ENCODE measurements around the gene DUOX2.

The DUOX2 gene

DNA sequence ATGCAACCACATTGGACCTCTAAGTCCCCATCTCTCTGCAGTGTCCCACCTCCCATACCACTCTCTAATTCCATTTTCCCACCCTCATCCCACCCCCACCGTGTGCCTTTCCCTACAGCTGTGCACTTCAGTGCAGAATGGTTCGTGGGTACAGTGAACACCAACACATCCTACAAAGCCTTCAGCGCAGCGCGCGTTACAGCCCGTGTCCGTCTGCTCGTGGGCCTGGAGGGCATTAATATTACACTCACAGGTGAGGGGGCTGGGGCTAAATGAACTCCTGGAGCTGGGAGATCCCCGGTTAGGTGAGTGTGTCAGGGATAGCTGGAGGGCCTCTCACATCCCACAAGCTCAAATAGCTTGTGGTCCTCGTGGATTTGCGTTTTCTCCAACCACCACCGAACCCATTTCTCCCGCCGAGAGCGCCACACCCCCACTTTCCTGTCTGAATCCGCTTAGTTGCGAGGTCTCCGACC is 2.1 kb upstream of the DUOX2 start (continued):
- TF ChIP-seq ZNF112 (tag by site-specific recombination; IDR thresholded peaks at IDR 0.05) (no peak), HOXC10 (CRISPR knock-in tag; IDR thresholded peaks at IDR 0.05) (no peak), BCL11A (tag by site-specific recombination; IDR thresholded peaks at IDR 0.05; ENCODE audit: low read depth) (no peak)
- TF ChIP-seq, protein P1, sequence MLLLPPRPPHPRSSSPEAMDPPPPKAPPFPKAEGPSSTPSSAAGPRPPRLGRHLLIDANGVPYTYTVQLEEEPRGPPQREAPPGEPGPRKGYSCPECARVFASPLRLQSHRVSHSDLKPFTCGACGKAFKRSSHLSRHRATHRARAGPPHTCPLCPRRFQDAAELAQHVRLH (tag by site-specific recombination; IDR thresholded peaks at IDR 0.05), result no peak
- TF ChIP-seq, protein P2, sequence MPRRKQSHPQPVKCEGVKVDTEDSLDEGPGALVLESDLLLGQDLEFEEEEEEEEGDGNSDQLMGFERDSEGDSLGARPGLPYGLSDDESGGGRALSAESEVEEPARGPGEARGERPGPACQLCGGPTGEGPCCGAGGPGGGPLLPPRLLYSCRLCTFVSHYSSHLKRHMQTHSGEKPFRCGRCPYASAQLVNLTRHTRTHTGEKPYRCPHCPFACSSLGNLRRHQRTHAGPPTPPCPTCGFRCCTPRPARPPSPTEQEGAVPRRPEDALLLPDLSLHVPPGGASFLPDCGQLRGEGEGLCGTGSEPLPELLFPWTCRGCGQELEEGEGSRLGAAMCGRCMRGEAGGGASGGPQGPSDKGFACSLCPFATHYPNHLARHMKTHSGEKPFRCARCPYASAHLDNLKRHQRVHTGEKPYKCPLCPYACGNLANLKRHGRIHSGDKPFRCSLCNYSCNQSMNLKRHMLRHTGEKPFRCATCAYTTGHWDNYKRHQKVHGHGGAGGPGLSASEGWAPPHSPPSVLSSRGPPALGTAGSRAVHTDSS (tag by site-specific recombination; IDR thresholded peaks at IDR 0.05), result no peak
- TF ChIP-seq, protein P3, sequence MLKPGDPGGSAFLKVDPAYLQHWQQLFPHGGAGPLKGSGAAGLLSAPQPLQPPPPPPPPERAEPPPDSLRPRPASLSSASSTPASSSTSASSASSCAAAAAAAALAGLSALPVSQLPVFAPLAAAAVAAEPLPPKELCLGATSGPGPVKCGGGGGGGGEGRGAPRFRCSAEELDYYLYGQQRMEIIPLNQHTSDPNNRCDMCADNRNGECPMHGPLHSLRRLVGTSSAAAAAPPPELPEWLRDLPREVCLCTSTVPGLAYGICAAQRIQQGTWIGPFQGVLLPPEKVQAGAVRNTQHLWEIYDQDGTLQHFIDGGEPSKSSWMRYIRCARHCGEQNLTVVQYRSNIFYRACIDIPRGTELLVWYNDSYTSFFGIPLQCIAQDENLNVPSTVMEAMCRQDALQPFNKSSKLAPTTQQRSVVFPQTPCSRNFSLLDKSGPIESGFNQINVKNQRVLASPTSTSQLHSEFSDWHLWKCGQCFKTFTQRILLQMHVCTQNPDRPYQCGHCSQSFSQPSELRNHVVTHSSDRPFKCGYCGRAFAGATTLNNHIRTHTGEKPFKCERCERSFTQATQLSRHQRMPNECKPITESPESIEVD (tag by site-specific recombination; IDR thresholded peaks at IDR 0.05), result no peak
- TF ChIP-seq, protein P4, sequence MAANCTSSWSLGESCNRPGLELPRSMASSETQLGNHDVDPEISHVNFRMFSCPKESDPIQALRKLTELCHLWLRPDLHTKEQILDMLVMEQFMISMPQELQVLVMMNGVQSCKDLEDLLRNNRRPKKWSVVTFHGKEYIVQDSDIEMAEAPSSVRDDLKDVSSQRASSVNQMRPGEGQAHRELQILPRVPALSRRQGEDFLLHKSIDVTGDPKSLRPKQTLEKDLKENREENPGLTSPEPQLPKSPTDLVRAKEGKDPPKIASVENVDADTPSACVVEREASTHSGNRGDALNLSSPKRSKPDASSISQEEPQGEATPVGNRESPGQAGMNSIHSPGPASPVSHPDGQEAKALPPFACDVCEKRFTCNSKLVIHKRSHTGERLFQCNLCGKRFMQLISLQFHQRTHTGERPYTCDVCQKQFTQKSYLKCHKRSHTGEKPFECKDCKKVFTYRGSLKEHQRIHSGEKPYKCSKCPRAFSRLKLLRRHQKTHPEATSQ (tag by site-specific recombination; IDR thresholded peaks at IDR 0.05), result no peak
- TF ChIP-seq, protein P5, sequence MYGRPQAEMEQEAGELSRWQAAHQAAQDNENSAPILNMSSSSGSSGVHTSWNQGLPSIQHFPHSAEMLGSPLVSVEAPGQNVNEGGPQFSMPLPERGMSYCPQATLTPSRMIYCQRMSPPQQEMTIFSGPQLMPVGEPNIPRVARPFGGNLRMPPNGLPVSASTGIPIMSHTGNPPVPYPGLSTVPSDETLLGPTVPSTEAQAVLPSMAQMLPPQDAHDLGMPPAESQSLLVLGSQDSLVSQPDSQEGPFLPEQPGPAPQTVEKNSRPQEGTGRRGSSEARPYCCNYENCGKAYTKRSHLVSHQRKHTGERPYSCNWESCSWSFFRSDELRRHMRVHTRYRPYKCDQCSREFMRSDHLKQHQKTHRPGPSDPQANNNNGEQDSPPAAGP (tag by site-specific recombination; IDR thresholded peaks at IDR 0.05), result no peak

DNA sequence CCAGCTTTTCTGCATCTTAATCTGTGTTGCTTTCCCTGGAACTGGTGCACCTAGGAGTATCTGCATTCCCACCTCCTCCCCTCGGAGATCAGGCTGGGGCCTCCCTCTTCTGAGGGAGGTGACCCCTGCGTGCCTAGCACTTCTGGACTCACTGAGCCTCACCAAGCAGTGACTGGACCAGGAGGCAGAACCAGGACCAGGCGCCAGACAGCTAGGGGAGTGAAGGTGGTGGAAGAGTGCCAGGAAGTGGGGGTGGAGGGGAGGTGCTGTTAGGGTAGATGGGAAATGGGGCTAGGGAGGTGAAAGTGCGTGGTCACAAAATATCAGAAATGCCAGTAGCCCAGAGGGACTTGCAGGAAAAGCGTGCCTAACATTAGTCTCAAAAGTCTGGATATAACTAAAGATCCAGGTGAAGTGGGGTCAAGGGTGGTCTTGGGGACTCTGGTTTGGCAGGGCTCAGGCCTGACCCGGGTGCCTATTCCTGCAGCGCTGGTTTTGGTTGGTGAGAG is 1.4 kb upstream of the DUOX2 start:
- ChIA-PET POLR2A (no interaction called here), CTCF (interaction anchor here (1.4 kb wide), 1 partner anchor 11 kb away, joined by 3 read pairs; no protein-coding TSS in a partner anchor)
- Histone ChIP-seq H3K9me3 (ENCODE audit: control insufficient read depth, insufficient read depth, low read depth, low read length) (no peaks in the 10 kb centered on the region), H3K4me1 (ENCODE audit: control insufficient read depth, insufficient read depth, low read length) (no peaks in the 10 kb centered on the region), H3K36me3 (ENCODE audit: control insufficient read depth in 2 of 2, insufficient read depth in 1 of 2, low read length in 2 of 2) (no peaks in the 10 kb centered on the region), H3K27ac (ENCODE audit: extremely low read depth, low read depth, low read length) (no peak overlapping the region), H3K4me3 (ENCODE audit: low read depth, low read length) (no peak overlapping the region)
- TF ChIP-seq, protein P6, sequence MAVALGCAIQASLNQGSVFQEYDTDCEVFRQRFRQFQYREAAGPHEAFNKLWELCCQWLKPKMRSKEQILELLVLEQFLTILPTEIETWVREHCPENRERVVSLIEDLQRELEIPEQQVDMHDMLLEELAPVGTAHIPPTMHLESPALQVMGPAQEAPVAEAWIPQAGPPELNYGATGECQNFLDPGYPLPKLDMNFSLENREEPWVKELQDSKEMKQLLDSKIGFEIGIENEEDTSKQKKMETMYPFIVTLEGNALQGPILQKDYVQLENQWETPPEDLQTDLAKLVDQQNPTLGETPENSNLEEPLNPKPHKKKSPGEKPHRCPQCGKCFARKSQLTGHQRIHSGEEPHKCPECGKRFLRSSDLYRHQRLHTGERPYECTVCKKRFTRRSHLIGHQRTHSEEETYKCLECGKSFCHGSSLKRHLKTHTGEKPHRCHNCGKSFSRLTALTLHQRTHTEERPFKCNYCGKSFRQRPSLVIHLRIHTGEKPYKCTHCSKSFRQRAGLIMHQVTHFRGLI (tag by site-specific recombination; IDR thresholded peaks at IDR 0.05), result no peak
- TF ChIP-seq ZNF223 (tag by site-specific recombination; IDR thresholded peaks at IDR 0.05) (no peak), SCRT1 (tag by site-specific recombination; IDR thresholded peaks at IDR 0.05; ENCODE audit: borderline replicate concordance) (no peak), ZNF555 (tag by site-specific recombination; conservative IDR thresholded peaks at IDR 0.05) (no peak), GLIS1 (tag by site-specific recombination; IDR thresholded peaks at IDR 0.05) (no peak), ZBTB48 (tag by site-specific recombination; IDR thresholded peaks at IDR 0.05) (no peak), ZNF10 (tag by site-specific recombination; IDR thresholded peaks at IDR 0.05) (no peak), GLI2 (tag by site-specific recombination; IDR thresholded peaks at IDR 0.05; ENCODE audit: borderline replicate concordance, low read depth) (no peak), TRIM28 (IDR thresholded peaks at IDR 0.05; ENCODE audit: borderline replicate concordance, low read length) (no peak), FEZF1 (tag by site-specific recombination; IDR thresholded peaks at IDR 0.05) (no peak)
- TF ChIP-seq, protein P7, sequence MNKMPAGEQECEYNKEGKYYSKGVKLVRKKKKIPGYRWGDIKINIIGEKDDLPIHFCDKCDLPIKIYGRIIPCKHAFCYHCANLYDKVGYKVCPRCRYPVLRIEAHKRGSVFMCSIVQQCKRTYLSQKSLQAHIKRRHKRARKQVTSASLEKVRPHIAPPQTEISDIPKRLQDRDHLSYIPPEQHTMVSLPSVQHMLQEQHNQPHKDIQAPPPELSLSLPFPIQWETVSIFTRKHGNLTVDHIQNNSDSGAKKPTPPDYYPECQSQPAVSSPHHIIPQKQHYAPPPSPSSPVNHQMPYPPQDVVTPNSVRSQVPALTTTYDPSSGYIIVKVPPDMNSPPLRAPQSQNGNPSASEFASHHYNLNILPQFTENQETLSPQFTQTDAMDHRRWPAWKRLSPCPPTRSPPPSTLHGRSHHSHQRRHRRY (tag by site-specific recombination; IDR thresholded peaks at IDR 0.05), result no peak
- TF ChIP-seq, protein P8, sequence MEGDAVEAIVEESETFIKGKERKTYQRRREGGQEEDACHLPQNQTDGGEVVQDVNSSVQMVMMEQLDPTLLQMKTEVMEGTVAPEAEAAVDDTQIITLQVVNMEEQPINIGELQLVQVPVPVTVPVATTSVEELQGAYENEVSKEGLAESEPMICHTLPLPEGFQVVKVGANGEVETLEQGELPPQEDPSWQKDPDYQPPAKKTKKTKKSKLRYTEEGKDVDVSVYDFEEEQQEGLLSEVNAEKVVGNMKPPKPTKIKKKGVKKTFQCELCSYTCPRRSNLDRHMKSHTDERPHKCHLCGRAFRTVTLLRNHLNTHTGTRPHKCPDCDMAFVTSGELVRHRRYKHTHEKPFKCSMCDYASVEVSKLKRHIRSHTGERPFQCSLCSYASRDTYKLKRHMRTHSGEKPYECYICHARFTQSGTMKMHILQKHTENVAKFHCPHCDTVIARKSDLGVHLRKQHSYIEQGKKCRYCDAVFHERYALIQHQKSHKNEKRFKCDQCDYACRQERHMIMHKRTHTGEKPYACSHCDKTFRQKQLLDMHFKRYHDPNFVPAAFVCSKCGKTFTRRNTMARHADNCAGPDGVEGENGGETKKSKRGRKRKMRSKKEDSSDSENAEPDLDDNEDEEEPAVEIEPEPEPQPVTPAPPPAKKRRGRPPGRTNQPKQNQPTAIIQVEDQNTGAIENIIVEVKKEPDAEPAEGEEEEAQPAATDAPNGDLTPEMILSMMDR (tag by site-specific recombination; IDR thresholded peaks at IDR 0.05), result no peak

All from HEK293 (cell line).